Uterus (tissue), 2 donors: ENCODE data around the gene CHST8.

Source experiments
- CTCF ChIP-seq, 4 experiments: fragments of 200-600 bp in 2 of 4; fragments of 450-650 bp in 2 of 4; sonication (generic) in 2 of 4; IDR thresholded peaks; one replicate each; pipeline ENCODE4 v1.5.1; 2016 to 2019; ENCODE audit warnings: antibody characterized with exemption in 4 of 4, mild to moderate bottlenecking in 2 of 4, moderate library complexity in 1 of 4
- POLR2A ChIP-seq, 2 donors: fragments of 450-650 bp; IDR thresholded peaks; one replicate each; pipeline ENCODE4 v1.6.1; 2016; ENCODE audit warnings: antibody characterized with exemption in 2 of 2, mild to moderate bottlenecking in 1 of 2, moderate library complexity in 1 of 2

- TF ChIP-seq CTCF (IDR thresholded peaks at IDR 0.05) (no peak), POLR2A (IDR thresholded peaks at IDR 0.05) (no peak)
Measured at GRCh38 chr19:33804021-33804799, 182.5 kb downstream of the CHST8 start.
